SIG-M5 treated with dmso at 0.1 percent for 504 hours (cell line): Measurements from ENCODE around the gene CCT6B.
"Not testable (repeated sequence)": the region's sequence is repeated elsewhere in the genome, so short reads cannot be mapped to it uniquely, and the experiment has no call there.

Source experiments
- DNase-seq: peaks from one replicate; lab custom pipeline; 2025; ENCODE audit not compliant: unreplicated experiment; lab: John Stamatoyannopoulos, UW

CCT6B gene

GRCh38 chr17:34961093-34961911, at the start of gene CCT6B, which contains the start of gene ZNF830:
TSS of gene CCT6B (minus strand) at chr17:34961460. CDS start at chr17:34961393, 67 bp downstream.
TSS of gene ZNF830 (plus strand) at chr17:34961540. CDS start at chr17:34961567, 27 bp downstream.
- peak; percentile 93 for DNase-seq

GRCh38 chr17:35010093-35010492, 48.8 kb upstream of the CCT6B start:
- no peak for DNase-seq

- DNase-seq: no peak
Observed at GRCh38 chr17:35006961-35007360, 45.7 kb upstream of the CCT6B start.

GRCh38 chr17:35006345-35006744, 45.1 kb upstream of the CCT6B start:
- no peak for DNase-seq

GRCh38 chr17:35003778-35004177, 42.5 kb upstream of the CCT6B start:
- DNase-seq: no peak

- no peak for DNase-seq
Observed at GRCh38 chr17:35002876-35003551, 41.8 kb upstream of the CCT6B start.

- no peak for DNase-seq
Observed at GRCh38 chr17:35001549-35001948, 40.3 kb upstream of the CCT6B start.

GRCh38 chr17:35000965-35001364, 39.7 kb upstream of the CCT6B start:
- not testable (repeated sequence) for DNase-seq

- no peak for DNase-seq
Observed at GRCh38 chr17:34999456-34999855, 38.2 kb upstream of the CCT6B start.

- peak; percentile 57 for DNase-seq
Observed at GRCh38 chr17:34998205-34998604, 36.9 kb upstream of the CCT6B start.

- no peak for DNase-seq
Observed at GRCh38 chr17:34997355-34997862, 36.1 kb upstream of the CCT6B start.

- DNase-seq: no peak
Observed at GRCh38 chr17:34996422-34997285, 35.4 kb upstream of the CCT6B start.

- DNase-seq: no peak
Observed at GRCh38 chr17:34993031-34993430, 31.8 kb upstream of the CCT6B start.

- DNase-seq: no peak
Observed at GRCh38 chr17:34991606-34992005, 30.3 kb upstream of the CCT6B start.

GRCh38 chr17:34990921-34991365, 29.7 kb upstream of the CCT6B start:
- DNase-seq: peak; percentile 77

- DNase-seq: no peak
Observed at GRCh38 chr17:34989473-34989872, 28.2 kb upstream of the CCT6B start.

GRCh38 chr17:34988644-34989043, 27.4 kb upstream of the CCT6B start:
- no peak for DNase-seq

GRCh38 chr17:34987232-34987631, 26.0 kb upstream of the CCT6B start:
- DNase-seq: peak; percentile 36

- DNase-seq: no peak
Observed at GRCh38 chr17:34981538-34982241, 20.4 kb upstream of the CCT6B start.
